Activated CD8-positive, alpha-beta memory T cell treated with anti-CD3 and anti-CD28 coated beads, Interleukin-2, amount 50 U/mL, for 1 hour (primary cell): ENCODE data around the gene GYS2.
"Not testable (repeated sequence)": the region's sequence is repeated elsewhere in the genome, so short reads cannot be mapped to it uniquely, and the experiment has no call there.

Experiments used
- DNase-seq: peaks from one replicate; pipeline ENCODE4 v3.0.0-alpha.2; 2020; ENCODE audit errors: extremely low read depth

GYS2 gene

DNA sequence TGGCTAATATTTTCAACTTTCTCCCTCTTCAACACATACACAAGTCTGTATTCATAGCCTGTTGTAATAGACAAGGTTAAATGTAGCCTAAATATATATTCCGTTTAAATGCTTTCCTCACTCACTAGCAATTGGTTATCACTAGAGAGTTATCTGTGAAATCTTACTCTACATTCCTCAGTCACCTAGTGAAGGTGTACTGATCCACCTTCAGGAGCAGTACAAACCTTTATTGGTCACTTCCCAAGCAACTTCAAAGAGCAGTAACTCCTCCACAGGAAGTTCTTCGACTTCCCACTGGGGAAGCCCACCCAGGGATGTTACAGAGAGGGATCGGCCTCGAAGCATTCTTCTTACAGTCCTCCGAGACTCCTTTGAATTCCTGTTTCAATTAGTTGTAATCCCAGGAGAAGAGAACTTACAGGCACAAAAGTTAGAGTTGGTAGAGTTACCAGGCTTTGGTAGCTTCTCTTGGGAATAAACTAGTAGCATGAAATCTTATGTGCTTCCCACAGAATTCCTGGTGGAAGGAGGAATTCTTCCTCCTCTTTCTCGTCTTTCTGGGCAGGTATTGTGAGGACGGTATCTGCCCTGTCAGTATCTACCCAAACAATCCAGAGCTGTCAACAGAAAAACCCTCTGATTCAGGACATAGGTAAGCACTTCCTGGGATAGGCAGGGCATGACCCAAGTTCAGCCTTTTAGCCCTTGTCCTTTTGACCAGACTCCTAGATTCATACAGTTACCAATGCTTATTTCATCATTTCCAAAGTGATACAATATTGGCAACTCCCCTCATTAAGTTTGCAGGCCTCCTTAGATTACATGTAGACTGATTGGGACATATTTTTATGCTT is at the start of gene GYS2:
GYS2 (minus strand) TSS at position 603 of the 857 bp plus-strand sequence; CDS start at position 348, 255 bp downstream.
- DNase-seq = no peak

DNA sequence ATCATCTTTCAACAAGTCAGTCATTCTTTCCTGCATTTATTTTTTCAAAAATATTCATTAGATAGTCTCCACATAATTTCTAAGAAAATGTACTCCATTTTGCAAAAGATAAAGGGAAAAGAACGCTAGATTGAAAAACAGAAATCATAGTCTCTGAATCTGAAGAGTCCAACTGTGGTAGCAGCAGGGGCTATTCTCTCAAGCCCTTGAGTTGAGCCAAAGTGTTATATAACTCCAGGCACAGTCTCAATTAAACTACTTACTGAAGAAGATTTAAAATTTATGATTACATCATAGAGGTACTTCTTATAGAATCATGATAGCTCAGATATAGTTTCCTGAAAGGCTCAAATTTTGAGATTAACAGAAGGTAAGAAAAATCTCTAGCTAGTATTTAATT is 47.2 kb upstream of the GYS2 start:
- DNase-seq = no peak

DNA sequence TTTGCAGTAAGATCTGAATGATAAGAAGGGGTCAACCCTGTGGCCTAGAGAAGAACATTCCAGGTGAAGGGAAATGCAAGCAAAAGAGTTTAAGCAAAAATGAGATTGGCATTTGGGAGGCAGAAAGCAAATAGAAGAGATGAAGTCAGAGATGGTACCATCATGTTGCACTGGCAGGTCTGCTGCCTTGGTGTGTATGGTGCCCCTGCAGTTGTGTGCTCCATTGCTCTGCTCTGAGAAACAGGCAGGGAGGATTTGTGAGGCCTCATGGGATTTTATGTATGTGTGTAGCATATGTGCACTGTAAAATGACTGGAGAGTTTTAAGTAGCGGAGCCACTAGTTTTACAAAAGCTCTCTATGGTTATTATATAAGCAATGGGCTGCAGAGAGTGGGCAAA is 46.4 kb upstream of the GYS2 start:
- no peak for DNase-seq

DNA sequence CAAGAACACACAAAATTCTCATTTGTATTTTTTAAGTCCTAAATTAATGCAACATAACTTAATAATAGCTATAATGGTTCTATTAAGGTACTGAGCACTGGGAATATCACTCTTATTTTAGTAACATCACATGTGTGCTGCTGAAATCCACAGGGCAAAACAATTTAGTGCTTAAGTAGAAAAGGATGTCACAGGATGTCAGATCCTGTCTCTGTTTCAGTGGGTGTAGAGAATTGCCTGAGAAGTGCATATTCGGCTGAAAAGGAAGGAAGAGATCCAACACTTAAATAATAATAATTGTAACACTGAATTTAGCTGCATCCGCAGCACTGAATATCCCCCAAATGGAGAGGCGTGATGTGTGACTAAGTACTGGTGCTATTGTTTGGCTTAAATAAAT is 44.4 kb upstream of the GYS2 start:
- no peak for DNase-seq

DNA sequence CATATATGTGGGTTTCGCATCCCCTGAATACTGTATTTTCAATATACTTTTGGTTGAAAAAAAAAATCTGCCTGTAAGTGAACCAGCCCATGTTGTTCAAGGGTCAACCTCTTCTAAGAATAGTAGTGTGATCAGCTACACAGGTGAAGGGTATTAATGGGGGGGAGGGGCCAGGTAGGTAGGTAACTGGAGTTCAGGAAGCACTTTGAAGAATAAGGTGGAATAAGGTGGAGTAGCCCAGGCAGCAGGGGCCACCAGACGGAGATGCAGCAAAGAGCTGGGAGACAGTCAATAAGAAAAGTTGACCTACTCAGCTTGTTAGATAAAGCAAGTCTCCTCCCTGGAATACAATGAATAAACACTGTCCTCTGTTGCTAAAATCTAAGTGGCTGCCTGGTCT is 43.7 kb upstream of the GYS2 start:
- no peak for DNase-seq

DNA sequence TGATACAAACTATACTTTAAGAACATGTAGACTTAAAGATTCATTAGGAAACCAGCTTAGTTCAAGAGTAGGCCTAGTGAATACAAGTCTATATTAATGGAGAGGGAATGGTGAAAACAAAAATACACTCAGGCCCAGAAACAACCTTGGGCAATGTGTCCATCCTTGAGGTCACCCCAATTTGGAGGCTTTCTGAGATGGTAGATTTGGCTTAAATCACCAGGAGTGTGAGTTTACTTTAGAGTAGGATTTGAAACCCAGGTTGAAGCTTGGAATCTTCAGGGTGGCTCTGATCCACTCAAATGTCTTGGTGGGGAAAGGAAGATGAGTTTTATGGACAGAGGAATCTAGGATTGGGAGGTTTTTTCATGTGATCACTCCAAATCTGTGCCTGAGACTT is 42.5 kb upstream of the GYS2 start:
- DNase-seq = no peak

DNA sequence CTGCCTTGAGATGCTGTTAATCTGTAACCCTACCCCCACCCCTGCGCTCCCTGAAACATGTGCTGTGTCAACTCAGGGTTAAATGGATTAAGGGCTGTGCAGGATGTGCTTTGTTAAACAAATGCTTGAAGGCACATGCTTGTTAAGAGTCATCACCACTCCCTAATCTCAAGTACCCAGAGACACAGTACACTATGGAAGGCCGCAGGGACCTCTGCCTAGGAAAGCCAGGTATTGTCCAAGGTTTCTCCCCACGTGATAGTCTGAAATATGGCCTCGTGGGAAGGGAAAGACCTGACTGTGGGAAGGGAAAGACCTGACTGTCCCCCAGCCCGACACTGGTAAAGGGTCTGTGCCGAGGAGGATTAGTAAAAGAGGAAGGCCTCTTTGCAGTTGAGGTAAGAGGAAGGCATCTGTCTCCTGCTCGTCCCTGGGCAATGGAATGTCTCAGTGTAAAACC is 40.4 kb upstream of the GYS2 start:
- DNase-seq = not testable (repeated sequence)

DNA sequence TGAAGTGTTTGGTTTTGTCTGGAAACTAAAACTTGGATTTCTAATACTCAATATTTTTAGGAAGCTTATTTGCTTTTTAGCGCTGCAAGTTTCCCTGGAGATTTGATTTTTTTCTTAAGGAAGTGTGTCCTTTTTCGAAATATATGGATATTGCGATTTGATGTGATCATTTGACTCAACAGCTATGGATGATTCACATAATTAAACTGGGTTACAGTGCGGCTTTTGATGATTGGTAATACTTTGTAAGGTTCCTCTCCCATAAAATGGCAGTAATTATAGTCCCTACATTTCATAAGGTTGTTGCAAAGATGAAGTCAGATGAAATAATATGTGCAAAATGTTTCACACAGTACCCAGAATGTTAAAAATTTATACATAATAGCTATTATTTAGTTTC is 39.9 kb upstream of the GYS2 start:
- DNase-seq = no peak

DNA sequence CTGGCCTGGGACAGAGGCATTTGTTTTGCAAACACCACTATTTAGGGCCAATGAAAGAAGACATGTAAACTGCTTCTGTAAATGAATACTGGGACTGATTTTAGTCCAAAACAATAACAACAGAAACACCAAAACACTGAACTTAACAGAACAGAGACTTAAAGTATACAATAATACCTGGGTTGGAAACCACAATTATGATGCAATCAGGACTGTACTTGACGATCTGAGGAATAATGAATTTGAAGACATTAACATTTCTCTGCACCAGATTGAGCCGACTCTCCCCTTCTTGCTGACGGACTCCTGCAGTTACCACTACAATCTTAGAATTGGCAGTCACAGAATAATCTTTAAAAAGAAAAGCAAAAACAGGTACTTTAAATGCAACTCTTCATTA is 39.1 kb upstream of the GYS2 start:
- no peak for DNase-seq

DNA sequence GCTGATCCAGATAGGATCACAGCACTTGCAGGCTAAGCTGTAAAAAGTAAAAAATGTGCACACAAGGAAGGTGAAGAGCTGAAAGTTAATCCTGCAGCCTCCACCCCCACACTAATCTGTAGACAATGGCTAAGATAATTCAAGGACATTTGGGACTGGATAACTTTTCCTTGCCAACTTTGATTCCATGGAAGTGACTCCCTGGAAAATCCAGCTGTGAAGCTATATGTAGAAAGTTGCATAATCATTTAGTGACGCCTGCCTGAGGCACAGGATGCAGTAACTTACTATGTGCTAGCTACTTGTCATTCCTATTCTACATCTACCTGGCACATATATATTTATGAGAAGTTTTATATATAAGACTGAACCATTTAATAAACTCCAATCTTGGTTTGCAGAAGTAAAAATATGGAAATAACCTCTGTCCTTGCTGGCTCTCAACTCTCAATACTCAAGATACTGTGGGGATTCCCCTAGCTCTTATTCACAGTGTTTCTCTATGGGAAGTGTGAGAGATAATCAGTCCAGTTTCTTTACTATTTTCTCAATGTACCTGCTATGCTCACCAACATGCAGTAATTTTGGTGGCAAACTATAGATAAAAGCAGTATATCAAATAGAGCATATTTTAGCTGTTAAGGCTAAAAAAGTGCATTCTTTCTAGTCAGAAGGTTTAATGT is 38.2 kb upstream of the GYS2 start:
- no peak for DNase-seq

DNA sequence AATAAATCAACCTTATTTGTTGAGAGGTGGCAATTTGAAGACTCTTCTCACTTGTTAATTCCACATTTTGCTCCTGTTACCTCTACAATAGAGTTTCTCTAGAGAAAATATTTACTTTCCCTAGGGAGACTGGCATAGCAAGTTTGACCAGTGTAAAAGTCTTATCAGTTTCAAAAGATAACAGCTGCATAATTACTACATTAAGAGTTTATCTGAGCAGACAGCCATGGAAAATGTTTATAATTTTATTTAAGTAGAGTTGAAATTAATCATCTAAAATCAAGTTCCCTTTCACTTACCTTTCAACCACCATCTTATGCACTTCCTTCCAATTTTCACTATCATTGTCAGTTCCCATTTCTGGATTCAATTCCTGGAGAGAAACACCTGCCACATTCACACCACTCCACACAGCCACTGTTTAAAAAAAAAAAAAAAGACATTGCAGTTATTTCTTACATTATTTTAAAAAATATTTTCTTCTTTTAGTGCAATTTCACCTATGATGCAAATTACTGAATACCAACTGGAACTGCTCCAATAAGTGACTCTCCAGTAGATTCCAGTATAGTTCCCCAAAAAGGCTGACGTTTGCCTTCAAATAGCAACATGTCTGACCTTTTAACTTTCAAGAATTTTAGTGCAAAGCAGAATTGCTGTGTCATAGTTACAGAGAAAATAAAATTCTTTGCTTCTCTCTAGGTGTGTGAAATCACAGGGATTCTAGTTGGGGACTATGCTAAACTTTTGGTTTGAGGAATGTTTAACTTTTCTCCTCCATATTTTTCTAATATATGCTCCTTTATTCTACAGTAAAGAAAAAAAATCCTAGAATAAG is 33.6 kb upstream of the GYS2 start:
- DNase-seq = no peak

DNA sequence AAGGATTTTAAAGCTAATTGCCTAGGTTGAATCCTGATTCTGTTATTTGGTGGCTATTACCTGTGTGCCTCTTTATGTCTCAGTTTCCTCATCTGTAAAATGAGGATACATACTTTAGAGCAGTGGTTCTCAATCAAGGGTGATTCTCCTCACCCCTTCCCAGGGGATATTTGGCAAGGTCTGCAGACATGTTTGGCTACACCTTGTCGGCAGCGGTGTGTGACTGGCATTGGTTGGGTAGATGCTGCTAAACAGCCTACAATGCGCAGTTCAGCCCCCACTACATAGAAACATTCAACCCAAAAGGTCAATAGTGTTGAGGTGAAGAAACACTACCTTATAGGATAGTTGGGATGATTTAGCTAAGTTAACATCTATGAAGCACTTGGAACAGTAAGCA is 29.6 kb upstream of the GYS2 start:
- no peak for DNase-seq

DNA sequence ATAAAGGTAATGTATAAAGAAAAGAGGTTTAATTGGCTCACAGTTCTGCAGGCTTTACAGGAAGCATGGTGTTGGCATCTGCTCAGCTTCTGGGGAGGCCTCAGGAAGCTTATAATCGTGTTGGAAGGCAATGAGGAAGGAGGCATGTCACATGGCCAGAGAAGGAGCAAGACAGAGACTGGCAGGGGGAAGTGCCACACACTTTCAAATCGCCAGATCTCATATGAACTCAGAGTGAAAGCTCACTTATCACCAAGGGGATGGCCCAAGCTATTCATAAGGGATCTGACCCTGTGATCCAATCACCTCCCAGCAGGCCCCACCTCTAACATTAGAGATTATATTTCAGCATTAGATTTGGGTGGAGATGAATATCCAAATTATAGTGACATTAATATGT is 26.7 kb upstream of the GYS2 start:
- DNase-seq = no peak

DNA sequence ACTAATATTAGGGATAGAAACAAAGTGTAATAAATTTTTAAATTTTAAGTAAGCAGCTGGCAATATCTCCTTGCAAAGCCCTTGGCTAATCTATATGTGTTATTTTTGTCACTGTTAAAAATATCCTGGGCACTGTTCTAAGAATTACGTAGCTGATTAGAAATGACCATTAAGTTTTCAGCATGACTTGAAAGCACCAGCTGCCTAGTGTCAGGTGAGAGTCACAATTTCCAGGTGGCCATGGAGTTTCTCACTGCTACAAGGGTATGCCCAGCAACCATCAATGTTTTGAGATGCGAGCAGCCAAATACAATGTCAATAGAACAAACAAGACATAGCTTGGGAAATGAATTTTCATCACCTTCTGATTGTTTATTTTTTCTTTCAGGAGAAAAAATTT is 23.3 kb upstream of the GYS2 start:
- no peak for DNase-seq

DNA sequence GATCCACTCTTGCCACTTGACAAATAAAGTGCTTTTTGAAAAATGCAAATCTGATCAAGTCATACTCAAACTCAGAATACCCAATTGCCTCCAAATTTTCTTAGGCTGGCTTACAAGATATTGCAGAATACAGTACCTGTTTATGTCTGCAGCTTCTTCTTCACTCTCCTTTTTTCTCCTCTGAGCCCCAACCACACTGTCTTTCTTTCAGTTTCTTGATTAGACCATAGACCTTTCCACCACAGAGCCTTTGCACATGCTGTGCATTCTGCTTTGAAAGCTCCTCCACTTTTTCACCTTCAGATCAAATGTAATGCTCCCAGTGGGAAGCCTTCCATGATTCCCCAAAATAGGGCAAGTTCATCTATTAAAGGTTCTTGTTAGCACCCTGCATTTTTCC is 13.9 kb upstream of the GYS2 start:
- no peak for DNase-seq

DNA sequence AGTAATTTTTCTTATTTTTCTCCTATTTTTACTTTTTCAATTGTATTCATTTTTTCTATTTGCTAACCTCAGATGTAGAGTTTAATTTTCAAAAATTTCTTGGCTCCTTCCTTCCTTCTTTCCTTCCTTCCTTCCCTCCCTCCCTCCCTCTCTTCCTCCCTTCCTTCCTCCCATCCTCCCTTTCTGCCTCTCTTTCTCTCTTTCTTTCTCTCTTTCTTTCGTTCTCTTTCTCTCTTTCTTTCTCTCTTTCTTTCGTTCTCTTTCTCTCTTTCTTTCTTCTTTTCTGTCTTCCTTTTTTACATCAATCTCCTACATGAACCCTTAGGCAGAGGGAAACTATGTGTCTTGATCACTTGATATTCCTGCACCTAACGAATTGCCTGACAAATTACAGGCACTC is 12.4 kb upstream of the GYS2 start:
- DNase-seq = no peak

DNA sequence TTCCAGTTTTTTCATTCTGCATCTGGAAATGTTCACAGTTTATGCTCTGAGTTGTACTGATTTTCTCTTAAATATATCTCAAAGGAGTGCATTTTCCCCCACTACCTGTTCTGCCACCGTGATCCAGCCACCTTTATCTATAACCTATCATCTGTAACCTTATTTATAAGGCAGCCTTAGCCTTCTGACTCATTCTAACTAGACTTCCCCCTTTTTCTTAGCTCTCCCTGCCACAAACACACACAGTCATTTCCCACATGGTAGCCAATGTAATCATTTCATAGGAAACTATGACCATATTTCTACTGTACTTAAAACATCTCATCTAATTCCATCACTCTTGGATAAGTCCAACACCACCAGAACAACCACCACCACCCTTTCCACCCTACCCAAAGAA is 10.8 kb upstream of the GYS2 start:
- DNase-seq = peak; percentile 2

DNA sequence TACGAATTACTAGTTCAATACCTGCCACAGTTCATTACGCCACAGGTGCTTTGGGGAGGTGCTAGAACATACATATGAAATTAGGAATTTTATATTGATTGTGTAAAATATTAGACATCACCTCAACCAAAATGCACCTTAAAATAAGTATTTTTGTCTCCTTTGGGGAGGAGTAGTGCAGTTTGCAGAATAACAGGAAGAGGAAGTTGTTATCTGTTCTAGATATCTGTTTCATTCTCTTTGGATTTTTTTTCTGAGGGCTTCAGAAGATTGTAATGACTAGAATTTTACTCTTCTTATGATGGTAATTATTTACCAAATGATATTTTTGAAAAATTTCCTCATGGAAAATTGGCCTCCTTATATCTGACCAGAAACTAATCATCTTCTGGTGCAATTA is 9.9 kb upstream of the GYS2 start:
- DNase-seq = no peak

DNA sequence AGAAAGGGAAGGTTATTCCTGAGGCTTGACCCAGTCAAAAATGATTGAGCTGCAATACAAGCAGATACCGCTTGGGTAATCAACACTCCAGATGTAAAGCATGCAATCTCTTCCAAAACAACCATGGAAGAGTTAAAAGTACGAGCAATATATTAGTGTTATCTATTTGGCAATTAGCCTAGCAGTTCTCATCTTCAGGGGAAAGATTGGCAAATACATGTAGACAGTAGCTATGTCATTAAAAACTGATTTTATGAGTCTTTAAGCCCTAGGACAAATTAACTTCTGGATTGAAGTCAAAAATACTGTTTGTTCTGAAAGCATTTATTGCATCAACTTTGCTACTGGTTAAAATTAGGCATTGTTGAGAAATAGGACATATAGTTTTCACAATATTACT is 9.3 kb upstream of the GYS2 start:
- no peak for DNase-seq

DNA sequence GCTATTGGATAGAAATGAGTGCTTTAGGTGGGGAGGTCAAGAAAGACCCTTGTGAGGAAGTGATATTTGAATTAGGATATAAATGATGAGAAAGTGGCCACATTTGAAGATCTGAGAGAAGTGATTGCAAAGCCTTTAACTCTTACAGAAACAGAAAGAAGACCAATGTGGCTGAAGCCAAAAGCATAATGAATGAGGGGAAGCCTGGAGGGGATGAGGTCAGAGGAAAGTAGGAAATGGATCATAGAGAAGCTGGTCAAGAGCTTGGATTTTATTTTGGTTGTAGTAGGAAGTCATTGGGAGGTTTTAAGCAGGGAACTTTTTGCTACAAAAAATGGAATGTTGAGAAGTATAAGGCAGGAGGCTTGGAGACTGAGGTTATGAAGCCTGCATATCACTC is 3.5 kb upstream of the GYS2 start:
- no peak for DNase-seq

DNA sequence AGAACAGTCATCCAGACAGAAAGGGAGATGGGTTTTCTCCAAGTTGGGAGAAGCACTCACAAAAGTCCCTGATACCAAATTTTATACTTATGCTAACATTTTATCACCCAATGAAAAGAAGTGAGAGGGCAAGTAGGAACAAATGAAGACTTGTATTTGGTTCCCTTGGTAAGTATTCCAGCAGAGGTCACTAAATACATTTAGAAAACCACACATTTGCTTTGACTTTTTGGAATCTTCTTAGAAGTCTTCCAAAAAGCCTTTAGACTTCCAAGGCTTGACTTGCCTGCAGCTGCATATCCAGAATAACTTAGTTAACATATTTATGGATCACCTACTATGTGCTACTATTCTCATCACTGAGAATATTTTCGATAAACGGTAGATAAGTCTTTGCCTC is 3.1 kb upstream of the GYS2 start:
- DNase-seq = no peak

DNA sequence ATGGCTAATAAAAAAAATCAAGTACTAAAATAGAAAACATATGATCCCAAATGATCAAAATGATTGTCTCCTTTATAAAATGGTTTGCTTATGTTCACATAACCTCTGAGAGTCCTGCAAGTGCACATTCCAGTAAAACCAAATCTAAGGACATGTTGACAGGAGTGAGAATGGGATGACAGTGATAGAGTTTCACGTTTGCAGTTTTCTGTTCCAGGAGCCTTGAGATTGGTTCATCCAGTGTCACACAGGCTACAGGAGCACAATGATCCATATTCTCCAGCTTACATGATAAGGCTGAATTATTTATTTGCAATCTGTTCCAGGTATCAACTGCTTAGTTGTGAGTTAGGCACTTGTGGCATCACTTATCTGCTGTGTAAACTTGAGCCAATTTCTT is 1.5 kb upstream of the GYS2 start:
- no peak for DNase-seq

DNA sequence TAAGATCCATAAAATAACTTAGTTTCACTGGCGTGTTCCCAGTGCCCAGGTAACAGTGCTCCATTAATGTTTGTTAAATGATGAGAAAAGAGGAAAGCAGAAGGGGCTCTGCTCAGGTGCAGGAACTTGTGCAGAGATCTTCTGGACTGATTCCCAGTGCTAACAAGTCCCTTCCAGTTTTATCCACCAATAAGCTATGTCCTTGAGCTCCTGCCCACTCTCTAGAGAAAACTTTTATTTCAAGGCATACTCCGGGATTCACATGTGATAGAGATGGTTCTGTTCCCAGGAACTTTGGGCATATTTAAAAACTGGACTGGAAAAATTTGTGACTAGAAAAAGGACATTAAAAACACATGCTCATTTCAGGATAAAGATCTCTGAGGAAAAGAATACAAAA is 1.9 kb downstream of the GYS2 start:
- no peak for DNase-seq
